ENCODE data around the gene FDX2.

Gene FDX2

GRCh38 chr19:10333758-10334587 lies 18.2 kb upstream of the FDX2 start:
- DNase-seq (ENCODE audit: low read depth): no peak
- peak overlapping the region; percentile 75 for H3K4me3 ChIP-seq (ENCODE audit: low read depth, low read length)
- no peak for TF ChIP-seq CTCF (IDR thresholded peaks at IDR 0.05; ENCODE audit: insufficient read depth, low read depth, low read length, missing control alignments)

- H3K4me3 ChIP-seq (ENCODE audit: low read depth, low read length): peak within 1 kb of the TSS; percentile 75
- DNase-seq (ENCODE audit: low read depth): peak; percentile 99
- TF ChIP-seq CTCF (IDR thresholded peaks at IDR 0.05; ENCODE audit: insufficient read depth, low read depth, low read length, missing control alignments): no peak
These were observed 17.3 kb upstream of the FDX2 start, which contains the start of gene RAVER1 for GRCh38 chr19:10332965-10333757. Gene RAVER1 (minus strand): TSS chr19:10333529. CDS start chr19:10333507, 22 bp downstream.

- DNase-seq (ENCODE audit: low read depth): no peak
- no peak for TF ChIP-seq CTCF (IDR thresholded peaks at IDR 0.05; ENCODE audit: insufficient read depth, low read depth, low read length, missing control alignments)
- peak overlapping the region; percentile 75 for H3K4me3 ChIP-seq (ENCODE audit: low read depth, low read length)
These were observed 16.5 kb upstream of the FDX2 start for GRCh38 chr19:10332158-10332964.

- H3K4me3 ChIP-seq (ENCODE audit: low read depth, low read length): no peak overlapping the region
- DNase-seq (ENCODE audit: low read depth): no peak
- TF ChIP-seq CTCF (IDR thresholded peaks at IDR 0.05; ENCODE audit: insufficient read depth, low read depth, low read length, missing control alignments): no peak
These were observed 13.7 kb upstream of the FDX2 start for GRCh38 chr19:10329555-10329954.

- DNase-seq (ENCODE audit: low read depth): no peak
- no peak for TF ChIP-seq CTCF (IDR thresholded peaks at IDR 0.05; ENCODE audit: insufficient read depth, low read depth, low read length, missing control alignments)
- H3K4me3 ChIP-seq (ENCODE audit: low read depth, low read length): no peak overlapping the region
These were observed 13.0 kb upstream of the FDX2 start for GRCh38 chr19:10328558-10329429.

GRCh38 chr19:10327793-10328192 lies 12.0 kb upstream of the FDX2 start:
- no peak for DNase-seq (ENCODE audit: low read depth)
- H3K4me3 ChIP-seq (ENCODE audit: low read depth, low read length): no peak overlapping the region
- TF ChIP-seq CTCF (IDR thresholded peaks at IDR 0.05; ENCODE audit: insufficient read depth, low read depth, low read length, missing control alignments): no peak

Data from GM12865 (cell line).